HG03565 (cell line): ENCODE measurements around the gene APOL4.
A peak's percentile ranks its signal among the peaks of the same experiment; 100 is the strongest.
"Not testable (repeated sequence)": the region's sequence is repeated elsewhere in the genome, so short reads cannot be mapped to it uniquely, and the experiment has no call there.

ENCODE experiments used
- ATAC-seq: cut with Tn5 transposase; IDR thresholded peaks from one replicate; pipeline ENCODE4 v1.9.1; 2021; ENCODE audit warnings: mild to moderate bottlenecking, moderate library complexity; ENCODE audit not compliant: unreplicated experiment

APOL4 gene, protein sequence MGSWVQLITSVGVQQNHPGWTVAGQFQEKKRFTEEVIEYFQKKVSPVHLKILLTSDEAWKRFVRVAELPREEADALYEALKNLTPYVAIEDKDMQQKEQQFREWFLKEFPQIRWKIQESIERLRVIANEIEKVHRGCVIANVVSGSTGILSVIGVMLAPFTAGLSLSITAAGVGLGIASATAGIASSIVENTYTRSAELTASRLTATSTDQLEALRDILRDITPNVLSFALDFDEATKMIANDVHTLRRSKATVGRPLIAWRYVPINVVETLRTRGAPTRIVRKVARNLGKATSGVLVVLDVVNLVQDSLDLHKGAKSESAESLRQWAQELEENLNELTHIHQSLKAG

DNA sequence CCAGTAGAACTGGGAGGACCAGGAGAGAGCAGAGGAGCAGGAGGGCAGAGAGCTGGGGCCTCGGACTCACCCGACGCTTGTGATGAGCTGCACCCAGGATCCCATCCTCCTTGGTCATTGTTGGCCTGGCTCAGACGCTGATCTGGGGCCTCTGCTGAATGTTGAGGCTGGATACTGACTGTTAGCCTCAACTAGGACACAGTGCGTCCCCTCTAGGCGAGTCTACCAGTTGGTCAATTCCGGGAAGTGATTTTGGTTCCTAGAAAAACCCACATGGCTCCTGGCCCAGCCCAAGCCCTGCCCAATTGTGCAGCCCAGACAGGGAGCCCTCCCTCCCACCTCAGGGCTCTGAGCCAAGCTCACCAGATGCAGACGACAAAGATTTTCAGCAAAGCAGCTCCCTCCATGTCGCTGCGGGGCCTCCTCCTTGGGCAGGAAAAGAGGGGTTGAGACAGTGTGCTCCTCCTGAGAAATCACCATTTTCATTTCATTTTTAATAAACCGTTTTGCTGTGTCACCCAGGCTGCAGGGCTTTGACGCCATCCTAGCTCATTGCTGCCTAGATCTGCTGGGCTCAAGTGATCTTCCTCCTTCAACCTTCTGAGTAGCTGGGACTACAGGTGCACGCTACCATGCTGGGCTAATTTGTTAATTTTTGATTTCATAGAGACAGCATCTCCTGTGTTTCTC is at the start of gene APOL4:
Gene APOL4 (minus strand): TSS at position 180 of the 690 bp plus-strand sequence. CDS start 75 bp downstream, at position 105.
- ATAC-seq = no peak

DNA sequence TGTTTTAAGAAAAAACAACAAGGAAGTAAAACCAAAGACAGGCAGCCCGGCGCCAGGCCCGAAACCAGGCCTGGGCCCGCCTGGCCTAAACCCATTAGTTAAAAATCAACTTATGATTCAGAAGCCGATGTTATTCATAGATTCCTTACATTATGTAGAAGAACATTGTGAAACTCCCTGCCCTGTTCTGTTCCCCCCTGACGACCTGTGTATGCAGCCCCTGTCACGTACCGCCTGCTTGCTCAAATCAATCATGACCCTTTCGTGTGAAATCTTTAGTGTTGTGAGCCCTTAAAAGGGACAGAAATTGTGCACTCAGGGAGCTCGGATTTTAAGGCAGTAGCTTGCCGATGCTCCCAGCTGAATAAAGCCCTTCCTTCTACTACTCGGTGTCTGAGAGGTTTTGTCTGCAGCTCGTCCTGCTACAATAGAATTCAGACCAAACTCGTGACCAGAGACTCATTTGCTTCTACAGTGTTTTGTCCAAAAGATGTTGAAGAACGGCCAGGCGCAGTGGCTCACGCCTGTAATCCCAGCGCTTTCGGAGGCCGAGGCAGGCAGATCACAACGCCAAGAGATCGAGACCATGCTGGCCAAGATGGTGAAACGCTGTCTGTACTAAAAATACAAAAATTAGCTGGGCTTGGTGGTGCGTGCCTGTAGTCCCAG is 48.8 kb upstream of the APOL4 start:
- not testable (repeated sequence) for ATAC-seq

DNA sequence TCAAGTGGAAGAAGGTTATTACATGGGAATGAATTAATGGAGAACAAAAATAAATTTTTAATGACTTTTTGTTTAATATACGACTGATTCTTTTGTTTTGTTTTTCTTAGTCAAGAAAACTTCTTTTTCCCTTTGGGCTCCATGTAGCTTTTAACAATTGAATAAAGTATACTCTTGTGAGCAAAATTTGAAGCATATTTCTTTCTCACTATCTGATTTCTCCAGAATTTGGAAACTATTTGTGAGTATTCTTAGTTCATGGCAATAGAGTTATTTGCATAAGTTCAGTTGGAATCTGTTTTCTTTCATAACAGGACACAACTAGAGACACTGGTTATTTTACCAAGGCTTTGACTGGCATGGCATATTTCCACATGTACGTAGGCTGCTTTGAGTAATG is 47.6 kb upstream of the APOL4 start:
- ATAC-seq = no peak

DNA sequence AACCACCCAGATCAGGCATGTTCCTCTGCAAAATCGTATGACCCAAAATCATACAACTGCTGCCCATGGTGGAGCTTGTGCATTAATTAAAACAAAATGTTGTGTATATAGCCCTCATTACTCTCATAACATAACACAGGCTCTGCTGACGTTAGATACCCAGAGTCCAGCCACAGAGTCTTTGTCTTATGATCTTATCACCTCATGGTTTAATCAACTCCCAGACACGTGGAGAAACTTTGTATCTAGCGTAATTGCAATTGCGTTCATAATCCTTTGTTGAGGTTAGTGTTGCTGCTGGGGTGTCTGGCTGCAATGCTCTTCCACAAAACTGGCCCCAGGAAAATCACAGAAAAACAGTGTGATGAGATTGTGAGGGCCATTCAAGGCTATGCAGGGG is 46.3 kb upstream of the APOL4 start:
- no peak for ATAC-seq

DNA sequence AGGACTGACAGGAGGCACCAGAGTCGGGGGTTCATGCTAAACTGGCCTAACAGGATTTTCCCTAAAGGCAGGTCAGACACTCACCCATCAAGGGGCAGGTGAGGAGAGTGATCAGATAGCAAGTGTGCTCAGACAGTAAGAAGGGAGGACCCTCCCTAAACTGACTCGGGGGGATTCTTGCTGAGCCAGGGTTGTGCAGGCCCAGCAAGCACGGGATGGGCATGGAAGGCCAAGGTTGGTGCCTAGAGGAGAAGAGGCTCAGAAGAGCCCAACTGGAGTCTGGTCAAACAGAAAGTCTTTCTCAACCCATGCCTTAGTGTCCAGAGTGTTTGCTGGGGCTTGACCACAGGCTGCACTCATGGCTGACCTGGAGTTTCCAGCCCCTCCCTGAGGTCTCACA is 45.1 kb upstream of the APOL4 start:
- ATAC-seq = no peak

DNA sequence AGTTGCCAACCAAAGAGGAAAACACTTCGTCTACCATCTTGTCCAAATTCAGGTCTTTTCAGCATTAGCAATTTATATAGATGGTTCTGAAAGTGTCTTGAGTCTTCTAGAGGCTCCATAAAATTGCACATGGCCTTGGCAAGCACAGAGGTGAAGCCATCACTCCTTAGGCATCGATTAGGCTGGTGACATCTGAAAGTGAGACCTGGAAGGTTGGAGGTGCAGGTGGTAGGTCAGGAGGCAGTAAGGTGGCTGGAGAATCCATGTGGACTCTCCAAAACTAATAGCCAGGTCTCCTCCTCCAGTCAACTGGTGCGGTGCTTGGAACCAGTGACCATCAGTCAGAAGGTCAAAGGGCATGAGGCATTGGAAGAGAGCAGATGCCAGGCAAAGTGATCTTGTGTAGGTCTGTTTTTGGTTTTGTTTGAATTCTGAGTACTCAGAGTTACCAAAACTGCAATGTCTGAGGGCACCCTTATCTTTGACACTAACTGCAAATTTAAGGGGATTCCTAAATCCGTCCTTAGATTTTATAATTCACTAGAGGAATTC is 44.3 kb upstream of the APOL4 start:
- ATAC-seq = no peak

DNA sequence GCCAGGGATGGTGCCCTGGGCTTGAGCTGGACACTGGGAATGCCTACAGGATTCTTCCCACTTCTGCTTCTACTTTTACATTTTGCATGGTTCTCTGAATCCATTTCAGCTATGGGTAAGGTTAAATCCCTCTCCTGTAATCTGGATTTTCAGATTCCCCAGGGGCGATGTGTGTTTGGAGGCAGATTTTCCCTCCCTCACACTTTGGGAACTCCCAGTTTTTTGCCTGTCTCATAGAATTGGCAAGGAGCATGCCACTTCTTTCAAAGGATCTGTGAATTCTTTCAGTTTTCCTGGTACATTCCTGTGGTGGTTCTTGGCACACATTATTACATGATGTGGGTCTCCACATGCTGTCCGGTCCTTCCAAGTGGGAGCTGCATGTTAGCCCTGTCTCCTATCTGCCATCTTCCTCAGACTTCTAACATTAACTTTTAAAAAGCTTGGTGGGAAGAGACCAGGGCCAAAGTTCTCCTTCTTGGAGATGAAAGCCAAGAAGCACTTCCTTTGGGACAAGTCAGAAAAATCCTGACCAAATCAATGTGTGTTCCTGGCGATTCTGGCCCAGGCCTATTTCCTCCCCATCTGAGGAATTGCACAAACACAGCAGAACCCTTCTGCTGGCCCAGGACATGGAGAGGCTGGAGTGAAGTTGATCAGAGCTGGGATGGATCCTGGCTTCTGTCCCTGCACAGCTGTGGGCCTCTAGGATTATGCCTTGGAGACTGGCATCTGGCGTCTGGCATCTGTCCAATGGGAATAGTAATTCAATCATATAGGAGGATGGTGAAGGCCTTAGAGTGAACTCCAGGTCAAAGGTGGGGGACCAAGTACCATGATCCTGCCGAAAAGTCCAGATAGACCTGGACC is 43.1 kb upstream of the APOL4 start:
- ATAC-seq = no peak

DNA sequence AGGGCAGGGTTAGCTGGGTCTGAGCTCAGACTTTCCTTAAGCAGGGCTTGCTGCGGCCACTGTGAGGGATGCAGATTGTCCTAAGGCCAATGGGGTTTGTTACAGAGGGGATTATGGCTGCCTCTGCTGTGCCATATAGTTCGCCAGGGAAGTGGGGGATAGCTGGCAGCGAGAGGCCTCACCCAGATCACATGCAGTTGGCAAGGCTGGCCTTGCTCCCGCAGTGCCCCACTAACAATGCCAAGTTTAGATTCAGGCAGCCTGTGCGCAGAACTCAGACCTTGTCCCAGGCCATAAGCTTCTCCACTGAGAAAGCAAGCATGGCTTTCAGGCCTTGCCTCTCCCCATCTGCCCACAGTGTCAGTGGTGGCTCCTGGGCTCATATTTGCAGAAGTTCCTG is 42.4 kb upstream of the APOL4 start:
- ATAC-seq = no peak

DNA sequence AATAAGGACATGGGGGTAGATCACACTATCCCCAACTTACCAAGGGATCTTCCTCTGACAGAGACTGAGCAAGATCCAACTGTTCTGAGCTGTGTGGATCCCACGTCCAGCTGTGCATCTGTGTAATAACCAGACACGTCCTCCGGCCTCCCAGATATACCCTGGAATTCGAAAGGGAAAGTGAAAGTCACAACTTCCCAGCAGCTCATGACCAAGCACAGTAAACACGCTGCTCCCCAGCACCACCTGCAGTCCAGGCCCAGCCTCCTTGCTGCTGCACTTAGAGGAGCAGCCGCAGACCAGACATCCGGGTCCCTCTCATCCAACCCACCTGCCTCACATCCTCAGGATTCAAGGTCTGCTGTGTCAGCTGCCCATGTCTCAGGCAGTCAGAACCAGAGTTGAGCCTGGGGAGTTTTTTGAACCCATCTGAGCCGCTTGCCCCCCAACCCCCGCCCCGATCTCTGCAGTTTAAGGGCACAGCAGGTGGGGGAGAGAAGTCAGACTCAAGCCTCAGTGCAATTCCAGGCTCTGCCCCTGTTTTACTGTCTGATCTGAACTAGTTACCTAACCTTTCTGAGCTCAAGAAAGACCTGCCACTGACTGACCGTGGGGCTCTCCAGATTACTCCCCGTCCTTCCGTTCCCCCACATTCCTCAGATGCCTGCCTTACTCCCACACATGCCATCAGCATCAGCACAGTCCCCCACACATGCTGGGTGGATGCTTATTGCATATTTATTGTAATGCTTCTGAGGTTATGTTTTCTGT is 38.0 kb upstream of the APOL4 start, which contains the start of gene APOL2:
Gene APOL2 (minus strand): TSS at position 127 of the 771 bp plus-strand sequence. CDS start 6,365 bp downstream, outside the sequence.
- peak; percentile 83 for ATAC-seq

DNA sequence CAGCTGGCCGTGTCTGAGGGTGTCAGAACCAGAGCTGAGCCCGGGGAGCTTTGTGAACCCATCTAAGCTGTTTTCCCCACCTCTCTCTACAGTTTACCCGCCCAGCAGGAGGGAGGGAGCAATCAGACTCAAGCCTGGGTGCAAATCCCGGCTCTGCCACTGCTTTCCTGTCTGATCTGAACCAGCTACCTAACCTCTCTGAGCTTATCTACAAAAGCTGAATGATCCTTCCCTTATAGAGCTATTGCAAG is 37.5 kb upstream of the APOL4 start:
- no peak for ATAC-seq

DNA sequence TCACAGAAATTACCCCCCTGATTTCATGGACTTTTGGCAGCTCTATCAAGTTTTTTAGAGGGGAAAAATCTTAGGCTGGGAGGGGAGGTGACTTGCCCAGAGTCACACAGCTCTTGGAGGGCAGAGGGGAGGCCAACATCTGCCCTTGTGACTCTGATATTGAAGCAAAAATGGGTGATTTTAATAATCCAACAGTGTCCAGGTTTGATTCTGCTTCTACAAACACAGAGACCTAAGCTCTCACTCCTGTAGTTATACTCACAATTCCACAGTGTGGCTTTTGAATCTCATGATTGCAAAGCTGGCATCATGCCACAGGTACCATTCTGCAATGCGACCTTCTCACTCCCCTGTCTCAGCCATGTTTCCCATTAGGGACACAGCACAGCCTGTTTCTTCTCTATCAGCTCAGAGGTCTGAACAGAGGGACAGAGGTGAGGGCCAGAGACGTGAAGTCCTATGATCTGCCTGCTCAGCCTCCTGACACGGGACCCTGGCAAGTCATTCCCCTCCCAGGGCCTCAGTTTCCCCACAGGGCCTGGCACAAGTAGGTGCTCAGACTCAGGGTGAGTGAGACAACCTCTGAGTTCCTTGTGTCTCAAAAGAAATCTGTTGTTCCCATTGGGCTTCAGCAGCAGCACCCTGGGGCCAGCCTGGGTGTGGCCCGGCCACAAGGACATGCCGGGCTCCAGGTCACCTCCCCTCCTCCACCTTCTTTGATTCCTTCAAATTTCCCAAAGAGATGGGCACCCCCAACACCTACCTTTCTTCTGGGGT is 37.0 kb upstream of the APOL4 start:
- ATAC-seq = no peak

DNA sequence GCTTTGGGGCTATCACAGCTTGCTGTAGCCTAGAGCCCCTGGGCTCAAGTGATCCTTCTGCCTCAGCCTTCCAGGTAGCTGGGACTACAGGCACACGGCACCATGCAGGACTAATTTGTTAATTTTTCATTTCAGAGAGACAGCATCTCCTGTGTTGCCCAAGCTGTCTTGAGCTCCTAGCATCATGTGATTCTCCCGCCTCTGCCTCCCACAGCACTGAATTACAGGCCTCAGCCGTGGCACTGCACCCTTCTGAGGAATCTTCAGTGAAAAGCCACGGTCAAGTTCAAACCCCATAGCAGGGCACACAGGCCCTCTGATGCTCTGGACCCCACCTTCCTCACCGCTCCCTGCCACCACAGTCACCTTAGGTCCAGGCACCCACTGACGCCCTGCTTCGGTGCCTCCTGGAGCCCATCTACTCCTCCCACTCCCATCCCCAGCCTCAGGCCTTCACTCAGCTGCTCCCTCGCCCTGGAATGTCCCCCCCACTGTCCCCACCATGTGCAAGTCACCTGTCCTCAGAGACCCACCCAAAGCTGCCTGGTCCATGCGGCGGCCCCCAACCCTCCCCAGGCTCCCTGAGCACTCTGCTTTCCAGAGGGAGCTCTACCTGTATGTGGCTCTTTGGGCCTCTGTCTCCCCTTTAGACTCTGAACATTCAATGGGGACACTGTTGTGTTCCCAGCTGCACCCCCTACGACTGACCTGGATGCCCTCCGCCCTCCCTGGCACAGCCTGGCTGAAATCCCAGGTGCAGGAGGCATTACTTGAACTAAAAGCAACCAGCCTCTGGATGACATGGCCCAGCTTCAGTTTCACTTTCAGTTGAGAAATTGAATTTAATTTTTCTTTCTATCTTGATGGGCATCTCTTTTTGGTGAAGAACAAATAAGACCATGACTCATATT is 36.1 kb upstream of the APOL4 start:
- no peak for ATAC-seq

DNA sequence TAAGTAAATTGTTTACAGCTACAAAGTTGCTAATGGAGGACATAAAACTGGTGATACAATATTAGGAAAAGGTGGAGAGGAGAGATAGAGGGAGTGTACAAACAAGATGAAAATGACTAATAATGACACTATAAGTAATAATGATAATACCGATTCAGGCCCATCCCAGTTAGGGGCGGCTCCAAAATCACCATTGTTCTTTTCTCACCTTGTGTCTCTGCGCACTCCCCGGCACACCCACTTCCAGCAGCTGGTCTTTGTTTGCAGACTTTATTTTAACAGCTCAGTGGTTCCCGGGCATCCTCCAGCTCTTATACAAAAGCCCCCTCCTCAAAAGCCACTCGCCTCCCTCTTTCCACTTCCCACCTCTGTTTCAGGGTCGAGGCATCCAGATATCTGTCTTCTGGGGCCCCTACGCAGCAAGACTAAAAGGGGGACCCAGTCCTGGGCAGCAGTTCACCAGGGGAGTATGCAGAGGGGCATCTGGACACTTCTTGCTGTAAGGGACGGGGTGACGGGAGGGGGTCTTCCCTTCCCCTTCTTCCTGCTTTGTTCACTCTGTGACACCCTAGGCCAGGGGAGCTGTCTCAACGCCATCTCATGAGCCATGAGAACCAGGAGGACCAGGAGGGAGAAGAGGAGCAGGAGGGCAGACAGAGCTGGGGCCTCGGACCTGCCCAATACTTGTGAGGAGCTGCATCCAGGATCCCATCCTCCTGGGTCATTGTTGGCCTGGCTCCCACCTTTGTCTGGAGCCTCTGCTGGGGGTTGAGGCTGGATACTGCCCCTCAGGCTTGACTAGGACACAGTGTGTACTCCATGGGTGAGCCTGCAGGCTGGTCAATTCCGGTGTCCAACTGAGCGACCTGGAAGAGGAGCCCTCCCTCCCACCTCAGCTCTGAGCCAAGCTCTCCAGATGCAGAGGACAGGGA is 35.0 kb upstream of the APOL4 start:
- ATAC-seq = no peak

DNA sequence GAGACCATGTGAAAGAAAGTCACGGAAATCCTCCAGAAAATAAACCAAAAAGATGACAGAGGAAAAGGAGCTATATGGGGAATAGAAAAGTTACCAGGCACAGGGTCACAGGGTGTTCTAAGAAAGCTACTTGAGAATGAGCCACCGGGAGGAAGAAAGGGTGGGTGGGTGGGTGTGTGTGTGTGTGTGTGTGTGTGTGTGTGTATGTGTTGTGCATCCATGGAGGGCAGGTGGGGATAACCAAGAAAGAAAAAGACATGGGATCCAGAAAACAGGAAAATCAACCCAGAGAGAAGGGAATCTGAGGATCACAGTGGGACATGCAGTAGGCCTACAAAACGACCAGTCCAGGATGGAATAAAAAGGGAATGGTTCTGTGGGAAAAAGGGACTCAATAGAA is 34.0 kb upstream of the APOL4 start:
- ATAC-seq = no peak

DNA sequence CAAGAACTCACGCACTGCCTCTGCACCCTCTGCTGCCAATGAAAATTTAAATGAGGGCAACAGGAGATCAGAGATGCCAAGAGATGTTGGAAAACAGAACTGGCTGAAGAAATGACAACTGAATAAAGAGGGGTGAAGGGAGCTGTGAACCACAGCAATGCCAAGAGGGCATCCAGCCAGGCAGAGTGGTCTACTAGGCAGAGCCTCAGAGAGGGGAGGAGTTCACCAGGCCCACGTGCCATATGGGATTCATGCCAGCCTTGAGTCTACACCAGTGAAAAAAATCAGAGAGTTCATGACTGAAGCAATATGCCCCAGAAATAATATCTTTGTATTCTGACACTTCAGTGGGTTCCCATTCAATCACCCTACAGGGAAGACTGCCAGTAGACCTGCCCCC is 33.3 kb upstream of the APOL4 start:
- ATAC-seq = no peak

DNA sequence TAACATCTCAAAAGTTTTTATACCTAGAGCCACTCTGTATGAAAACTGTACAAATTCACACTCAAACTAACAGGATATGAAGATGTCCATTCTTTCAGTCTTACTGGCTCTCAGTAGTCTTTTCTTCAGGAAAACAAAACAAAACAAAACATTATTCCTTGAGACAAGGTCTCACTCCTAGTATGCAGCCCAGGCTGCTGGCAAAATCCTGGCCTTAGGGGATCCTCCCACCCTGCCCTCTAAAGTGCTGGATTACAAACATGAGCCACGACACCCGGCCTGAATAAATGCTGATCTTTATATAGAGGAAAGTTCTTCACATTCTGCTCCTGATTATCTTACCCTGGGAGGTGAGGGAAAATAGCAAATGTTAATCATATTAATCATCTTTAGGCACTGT is 32.6 kb upstream of the APOL4 start:
- no peak for ATAC-seq

DNA sequence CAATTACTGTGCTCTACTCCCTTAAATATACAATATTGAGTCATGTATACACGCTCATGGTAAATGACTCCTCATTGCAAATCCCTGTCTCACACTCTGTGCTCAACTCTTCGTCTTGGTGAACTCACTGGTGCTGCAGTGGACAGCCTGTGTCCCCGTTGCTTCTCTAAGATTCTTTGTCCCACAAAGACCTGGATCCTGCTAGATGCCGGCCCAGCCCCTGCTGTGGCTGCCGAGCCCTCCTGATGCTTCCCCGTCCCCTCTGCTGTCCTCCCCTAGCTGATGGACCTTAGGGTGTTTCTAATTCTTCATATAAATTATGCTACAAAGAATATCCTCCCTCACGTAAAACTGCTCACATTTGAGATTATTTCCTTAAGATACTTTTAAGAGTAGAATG is 32.2 kb upstream of the APOL4 start:
- ATAC-seq = no peak
